HCT116 (cell line): Measurements from ENCODE around the gene CDK10. TPM values are rescaled to one million over a fixed set of nuclear protein-coding genes. Genes with fewer than 3 reads are reported as not detected.
A peak's percentile ranks its signal among the peaks of the same experiment; 100 is the strongest.

ENCODE experiments used
- ATAC-seq: fragments of 200-7000 bp; cut with Tn5 transposase; 2 replicates; pipeline ENCODE4 v1.9.1; 2020; ENCODE audit warnings: mild to moderate bottlenecking, moderate library complexity
- BruUV-seq: library from RNA; stranded (reverse); fragments of 400-500 nt; replicated peaks from 2 replicates; lab custom pipeline; 2021; lab: Mats Ljungman, UMichigan
- CTCF ChIA-PET: fragments of 300-600 bp; sonication (Branson Sonifier 250); formaldehyde crosslinking; loops from one replicate; lab custom pipeline; 2021; ENCODE audit warnings: antibody characterized with exemption; lab: Charles Lee
- POLR2A ChIA-PET: fragments of 300-600, 350-600 bp; sonication (Branson Sonifier 250); formaldehyde crosslinking; loops from one replicate; lab custom pipeline; 2021; ENCODE audit warnings: antibody characterized with exemption; lab: Charles Lee
- RAD21 ChIA-PET, 2 experiments: fragments of 300-600 bp; sonication (Branson Sonifier 250); formaldehyde crosslinking; loops; one replicate each; lab custom pipeline; 2023; ENCODE audit warnings: low total read pairs in 2 of 2; ENCODE audit not compliant: uncharacterized antibody in 2 of 2, unreplicated experiment in 2 of 2, low non-redundant PET in 1 of 2; lab: Charles Lee
- DNase-seq: peaks from one replicate; pipeline ENCODE4 v3.0.0-alpha.2; 2010; ENCODE audit warnings: low read depth, low spot score
- H2AFZ ChIP-seq: fragments of 200-600 bp; shearing (Covaris generic), sonication (generic); 2 replicates; pipeline ENCODE4 v1.6.1; 2017; ENCODE audit warnings: low read depth, mixed run types, mixed read lengths, antibody characterized with exemption, low read length; ENCODE audit not compliant: poor library complexity, severe bottlenecking
- H3K27ac ChIP-seq: 2 replicates; pipeline ENCODE4 v1.5.1; 2012; ENCODE audit warnings: low read depth, low read length
- H3K27me3 ChIP-seq: fragments of 200-600 bp; sonication (generic); 2 replicates; pipeline ENCODE4 v1.6.1; 2016; ENCODE audit warnings: mixed run types, low read length, mixed read lengths; ENCODE audit not compliant: insufficient read depth
- H3K36me3 ChIP-seq, 2 experiments: fragments of 200-500 bp in 1 of 2; fragments of 200-600 bp in 1 of 2; sonication (Bioruptor generic) in 1 of 2; sonication (generic) in 1 of 2; 2 replicates each; pipeline versions ENCODE4 v1.5.1 to v1.6.1; 2014 to 2016; ENCODE audit warnings: low read length in 2 of 2, inconsistent platforms in 1 of 2, mixed read lengths in 1 of 2, mixed run types in 1 of 2; ENCODE audit not compliant: insufficient read depth in 2 of 2, control insufficient read depth in 1 of 2
- H3K4me1 ChIP-seq, 2 experiments: fragments of 200-600 bp in 1 of 2; sonication (generic) in 1 of 2; 2 replicates each; pipeline versions ENCODE4 v1.5.1 to v1.6.1; 2012 to 2017; ENCODE audit warnings: low read length in 2 of 2, inconsistent platforms in 1 of 2, mild to moderate bottlenecking in 1 of 2, mixed read lengths in 1 of 2, mixed run types in 1 of 2, moderate library complexity in 1 of 2; ENCODE audit not compliant: insufficient read depth in 2 of 2, control insufficient read depth in 1 of 2
- H3K4me2 ChIP-seq: fragments of 200-600 bp; sonication (generic); 2 replicates; pipeline ENCODE4 v1.6.1; 2017; ENCODE audit warnings: mixed run types, low read length, mixed read lengths
- H3K4me3 ChIP-seq, 2 experiments: fragments of 200-600 bp in 1 of 2; sonication (generic) in 1 of 2; replicated peaks in 1 of 2; 2 replicates each; pipeline ENCODE4 v1.5.1; 2011 to 2016; ENCODE audit warnings: low read length in 2 of 2, control low read depth in 1 of 2, low read depth in 1 of 2, mild to moderate bottlenecking in 1 of 2, mixed read lengths in 1 of 2, mixed run types in 1 of 2
- H3K79me2 ChIP-seq: fragments of 200-600 bp; sonication (generic); 2 replicates; pipeline ENCODE4 v1.6.1; 2017; ENCODE audit warnings: mild to moderate bottlenecking, mixed run types, low read length, moderate library complexity, mixed read lengths; ENCODE audit not compliant: insufficient read depth
- H3K9ac ChIP-seq: fragments of 200-600 bp; sonication (generic); 2 replicates; pipeline ENCODE4 v1.6.1; 2016; ENCODE audit warnings: low read length, mixed read lengths
- H3K9me2 ChIP-seq: fragments of 200-600 bp; sonication (generic), shearing (Covaris generic); 2 replicates; pipeline ENCODE4 v1.6.1; 2017; ENCODE audit warnings: mixed run types, mild to moderate bottlenecking, moderate library complexity; ENCODE audit not compliant: insufficient read depth
- H3K9me3 ChIP-seq, 2 experiments: fragments of 200-500 bp in 1 of 2; fragments of 200-600 bp in 1 of 2; sonication (Bioruptor generic) in 1 of 2; sonication (generic) in 1 of 2; 2 replicates each; pipeline ENCODE4 v1.6.1; 2014 to 2017; ENCODE audit warnings: low read length in 2 of 2, mixed read lengths in 2 of 2, inconsistent platforms in 1 of 2, low read depth in 1 of 2, mild to moderate bottlenecking in 1 of 2, mixed run types in 1 of 2, moderate library complexity in 1 of 2; ENCODE audit not compliant: control insufficient read depth in 1 of 2, insufficient read depth in 1 of 2
- H4K20me1 ChIP-seq: fragments of 200-600 bp; sonication (generic), shearing (Covaris generic); 2 replicates; pipeline ENCODE4 v1.6.1; 2017; ENCODE audit warnings: mixed run types, mild to moderate bottlenecking, moderate library complexity; ENCODE audit not compliant: insufficient read depth
- POLR2A ChIP-seq: IDR thresholded peaks from 2 replicates; pipeline ENCODE4 v1.7.0; 2011; ENCODE audit warnings: borderline replicate concordance; ENCODE audit not compliant: insufficient read depth, insufficient read length; ENCODE audit errors: extremely low read depth
- POLR2AphosphoS5 ChIP-seq: IDR thresholded peaks from 2 replicates; pipeline ENCODE4 v1.6.1; 2011; ENCODE audit warnings: mild to moderate bottlenecking, low read depth, low read length, moderate library complexity
- RAD21 ChIP-seq: IDR thresholded peaks from 2 replicates; pipeline ENCODE4 v1.6.1; 2012; ENCODE audit warnings: low read depth, mild to moderate bottlenecking
- YY1 ChIP-seq: IDR thresholded peaks from 2 replicates; pipeline ENCODE4 v1.6.1; 2011; ENCODE audit warnings: low read length, low read depth, moderate library complexity, mild to moderate bottlenecking; ENCODE audit not compliant: insufficient replicate concordance; ENCODE audit errors: extremely low read depth
- ZNF274 ChIP-seq: fragments of 200-500 bp; sonication (Bioruptor generic); IDR thresholded peaks from 2 replicates; pipeline ENCODE4 v1.6.1; 2014; ENCODE audit warnings: mild to moderate bottlenecking, low read depth, low read length, inconsistent platforms
- intact Hi-C: fragments of 100-400 bp; cut with micrococcal nuclease; formaldehyde crosslinking; loops from 2 replicates; pipeline ENCODE4 v1.10.0; 2022
- total RNA-seq: library from RNA; stranded (reverse); gene quantifications from one replicate; pipeline ENCODE4 v1.2.1, GENCODE V29; 2021; ENCODE audit not compliant: unreplicated experiment

Gene CDK10
- total RNA-seq, 1 experiment from 2014 or later, result 165 TPM

DNA sequence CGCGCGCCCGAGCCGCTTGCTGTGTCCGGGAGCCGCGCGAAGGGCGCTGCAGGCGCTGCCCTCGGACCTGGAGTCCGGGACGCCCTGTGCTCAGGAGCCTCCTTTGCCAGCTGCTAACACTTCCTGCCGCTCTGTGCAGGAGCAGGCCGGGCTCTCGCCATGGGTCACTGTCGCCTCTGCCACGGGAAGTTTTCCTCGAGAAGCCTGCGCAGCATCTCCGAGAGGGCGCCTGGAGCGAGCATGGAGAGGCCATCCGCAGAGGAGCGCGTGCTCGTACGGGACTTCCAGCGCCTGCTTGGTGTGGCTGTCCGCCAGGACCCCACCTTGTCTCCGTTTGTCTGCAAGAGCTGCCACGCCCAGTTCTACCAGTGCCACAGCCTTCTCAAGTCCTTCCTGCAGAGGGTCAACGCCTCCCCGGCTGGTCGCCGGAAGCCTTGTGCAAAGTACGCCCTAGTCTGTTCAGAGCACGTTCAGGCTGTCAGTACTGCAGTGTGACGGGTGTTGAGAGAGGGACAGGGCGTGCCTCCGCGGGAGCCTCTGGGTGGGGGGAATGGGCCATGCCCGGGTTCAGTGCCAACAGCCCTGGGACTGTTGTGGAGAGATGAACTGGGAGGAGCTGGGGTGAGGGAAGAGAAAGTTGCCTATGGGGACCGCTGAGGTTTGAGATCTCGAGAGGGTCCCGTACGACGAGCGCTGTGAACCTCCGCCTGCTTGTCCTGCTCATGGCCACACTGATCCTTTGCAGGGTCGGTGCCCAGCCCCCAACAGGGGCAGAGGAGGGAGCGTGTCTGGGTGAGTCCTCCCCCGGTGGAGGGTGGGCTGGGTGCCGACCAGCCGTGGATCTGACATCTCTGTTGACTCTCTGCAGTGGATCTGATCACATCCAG lies 36.1 kb downstream of the CDK10 start:
- H3K27me3 ChIP-seq, result no peaks in the 10 kb centered on the region
- H3K27ac ChIP-seq, result peak overlapping the region; percentile 97
- ChIA-PET RAD21 (interaction anchor here in 1 of 2 experiments (0.9 kb wide), 1 partner anchor 22 kb away, joined by 4 read pairs; no protein-coding TSS in a partner anchor), POLR2A (no interaction called here), CTCF (interaction anchor here (1.3 kb wide), 1 partner anchor 17 kb away, joined by 4 read pairs; no protein-coding TSS in a partner anchor)
- peaks cover 33% of the 10 kb centered on the region; the same call in 1 of the 2 replicates for H3K79me2 ChIP-seq
- no peaks in the 10 kb centered on the region for H3K9me2 ChIP-seq
- peaks cover 3% of the 10 kb centered on the region; the same call in 1 of the 2 replicates for H4K20me1 ChIP-seq
- H3K9me3 ChIP-seq, result no peaks in the 10 kb centered on the region
- H3K36me3 ChIP-seq, result peaks cover 21 to 24% of the 10 kb centered on the region in 2 experiments; a peak in 3 of 4 replicates
- DNase-seq (peak; percentile 56), ATAC-seq (peak; percentile 19)
- H3K4me2 ChIP-seq, result peak overlapping the region; percentile 86
- peaks cover 28 to 44% of the 10 kb centered on the region in 2 experiments for H3K4me1 ChIP-seq
- peak overlapping the region; percentile 70 to 88 for H3K4me3 ChIP-seq
- intact Hi-C loops, result no loop called here
- TF ChIP-seq ZNF274 (no peak), YY1 (no peak), RAD21 (no peak), POLR2AphosphoS5 (no peak; the same call in 1 of the 2 replicates), POLR2A (peak; percentile 54)
- H2AFZ ChIP-seq, result no peak overlapping the region
- H3K9ac ChIP-seq, result peak overlapping the region; percentile 78
- no TSS peak for BruUV-seq
